HG03457 (cell line): ENCODE measurements around the gene CARD8.

Experiments
- ATAC-seq: cut with Tn5 transposase; IDR thresholded peaks from one replicate; pipeline ENCODE4 v1.9.1; 2021; ENCODE audit warnings: moderate number of reproducible peaks; ENCODE audit not compliant: unreplicated experiment

The CARD8 gene

DNA sequence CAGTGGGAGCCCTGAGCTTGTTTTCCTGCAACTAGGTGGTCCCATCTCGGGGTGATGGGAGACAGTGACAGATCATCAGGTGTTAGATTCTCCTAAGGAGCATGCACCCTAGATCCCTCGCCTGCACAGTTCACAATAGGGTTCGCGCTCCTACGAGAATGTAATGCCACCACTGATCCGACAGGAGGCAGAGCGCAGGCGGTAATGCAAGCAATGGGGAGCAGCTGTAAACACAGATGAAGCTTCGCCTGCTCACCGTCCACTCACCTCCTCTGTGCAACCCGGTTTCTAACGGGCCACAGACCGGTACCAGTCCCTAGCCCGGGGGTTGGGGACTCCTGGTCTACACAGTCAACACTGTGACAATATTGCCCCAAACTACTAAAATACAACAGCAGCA lies 38.8 kb downstream of the CARD8 start:
- ATAC-seq: no peak

DNA sequence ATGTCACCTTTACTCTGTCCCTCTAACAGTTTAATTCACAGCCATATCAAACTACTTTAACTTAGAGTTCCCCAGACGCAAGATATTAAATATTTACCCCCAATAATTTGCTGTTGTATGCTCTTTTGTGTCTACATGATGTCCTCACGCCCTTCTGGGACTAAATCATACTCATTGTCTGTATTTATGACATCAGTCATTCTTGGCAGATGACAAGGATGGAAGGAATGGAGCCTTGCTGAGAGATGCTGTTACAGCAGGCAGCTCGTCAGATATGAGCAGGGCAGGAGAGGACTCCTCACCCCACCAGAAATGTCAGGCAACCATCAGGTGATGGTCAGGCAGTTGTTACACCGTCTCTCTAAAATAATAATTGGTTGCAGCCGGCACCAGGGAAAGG lies 41.8 kb downstream of the CARD8 start:
- ATAC-seq: no peak

DNA sequence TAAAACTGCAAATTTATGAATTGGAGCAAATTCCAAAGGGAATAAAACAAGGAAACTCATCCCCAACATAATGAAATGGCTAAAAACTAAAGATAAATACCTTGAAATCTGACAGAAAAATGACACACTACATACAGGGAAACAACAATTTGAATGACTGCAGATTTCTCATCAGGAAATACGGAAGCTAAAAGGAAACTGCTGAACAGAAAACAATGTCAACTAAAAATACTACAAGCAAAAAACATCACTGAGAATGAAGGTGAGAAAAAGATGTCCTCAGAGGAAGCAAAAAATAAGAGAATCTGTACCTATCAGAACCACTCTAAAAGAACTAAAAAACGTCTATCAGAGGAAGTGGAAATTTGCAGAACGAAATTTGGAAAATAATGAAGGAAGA lies 45.7 kb downstream of the CARD8 start:
- ATAC-seq: no peak

DNA sequence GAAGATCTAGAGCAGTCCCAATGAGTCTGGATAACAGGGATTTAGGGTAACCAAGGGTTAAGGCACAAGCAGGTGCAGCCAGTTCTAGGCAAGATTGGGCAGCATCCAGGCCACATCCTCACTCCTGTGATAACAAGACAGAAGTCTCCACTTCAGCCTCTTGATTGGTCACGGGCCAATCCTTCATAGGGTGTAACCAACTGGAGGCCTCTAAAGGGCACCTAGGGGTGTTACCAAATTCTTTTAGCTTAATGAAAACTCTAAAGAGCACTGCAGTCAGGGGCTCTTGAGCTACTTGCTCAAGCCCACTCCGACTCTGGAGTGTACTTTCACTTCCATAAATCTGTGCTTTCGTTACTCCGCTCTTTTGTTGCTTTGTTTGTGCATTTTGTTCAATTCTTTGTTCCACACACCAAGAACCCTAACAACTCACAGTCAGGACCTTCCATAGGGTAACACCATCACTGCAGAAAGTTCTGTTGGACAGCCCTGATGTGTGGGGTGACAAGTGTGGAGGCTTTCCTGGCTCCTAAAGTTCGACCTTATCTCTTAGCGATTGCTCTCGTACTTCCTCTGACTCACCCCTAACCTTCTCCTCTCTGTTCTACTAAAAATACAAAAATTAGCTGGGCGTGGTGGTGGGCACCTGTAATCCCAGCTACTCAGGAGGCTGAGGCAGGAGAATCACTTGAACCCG lies 49.2 kb downstream of the CARD8 start:
- ATAC-seq: no peak

DNA sequence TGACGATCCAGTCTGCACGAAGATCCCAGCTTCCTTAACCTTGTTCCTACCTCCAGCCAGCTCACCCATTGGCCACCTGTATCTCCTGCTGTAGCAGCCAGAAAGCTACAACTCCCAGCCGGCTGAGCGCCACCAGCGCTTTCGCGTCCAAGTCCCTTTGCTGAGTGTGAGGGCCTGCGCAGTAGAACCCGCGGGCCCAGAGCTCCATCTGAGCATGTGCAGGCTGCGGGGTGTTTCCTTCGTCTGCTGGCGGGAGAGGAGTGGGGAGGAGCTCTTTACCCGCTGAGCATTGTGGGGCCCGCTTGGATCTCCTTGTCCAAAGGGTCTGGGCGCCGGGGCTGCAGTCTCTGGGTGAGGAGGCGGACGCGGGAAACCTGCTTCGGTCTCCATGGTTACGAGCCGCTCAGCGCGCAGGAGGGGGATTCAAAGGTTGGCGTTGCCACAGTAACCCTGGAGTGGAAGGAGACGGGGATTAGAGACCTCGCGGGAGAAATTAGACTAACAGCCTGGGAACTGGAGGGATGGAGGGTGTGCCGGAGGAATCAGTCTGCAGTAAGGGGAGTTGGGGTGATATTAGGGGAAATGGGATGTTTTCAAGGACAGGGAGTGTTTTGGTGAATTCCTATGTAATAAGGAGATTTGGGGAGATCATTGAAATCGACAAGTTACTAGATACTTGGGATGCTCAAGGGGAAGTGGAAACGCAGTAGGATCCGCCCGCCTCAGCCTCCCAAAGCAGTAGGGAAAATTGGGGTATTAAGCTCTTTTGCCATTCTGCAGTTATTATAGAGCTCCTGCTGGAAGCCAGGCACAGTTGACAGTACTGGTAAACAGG lies 51.7 kb downstream of the CARD8 start:
- peak; percentile 66 for ATAC-seq

DNA sequence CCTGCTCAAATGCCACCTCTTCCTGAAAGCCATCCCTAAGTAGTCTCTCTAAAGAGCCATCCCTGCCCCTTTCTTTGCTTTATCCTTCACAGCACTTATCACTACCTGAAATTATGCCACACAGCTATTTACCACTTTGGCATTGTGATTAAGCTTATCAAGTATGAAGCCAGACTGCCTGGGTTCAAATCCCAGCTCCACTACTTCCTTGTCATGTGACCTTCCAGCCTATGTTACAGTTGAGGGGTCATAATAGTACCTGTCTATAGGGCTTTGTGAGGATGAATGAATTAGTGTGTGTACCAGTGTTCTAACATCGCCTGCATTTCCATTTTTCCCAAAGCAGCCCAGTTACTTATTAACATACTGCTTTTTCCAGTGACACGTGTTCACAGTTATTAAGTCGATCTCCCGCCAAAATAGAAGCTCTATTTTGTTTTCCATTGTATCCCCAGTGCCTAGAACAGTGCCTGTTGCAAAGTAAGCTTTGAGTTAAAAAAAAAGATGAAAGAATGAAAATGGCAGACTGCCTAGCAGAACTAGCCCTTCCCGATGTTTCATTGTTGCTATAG lies 52.4 kb downstream of the CARD8 start:
- no peak for ATAC-seq

DNA sequence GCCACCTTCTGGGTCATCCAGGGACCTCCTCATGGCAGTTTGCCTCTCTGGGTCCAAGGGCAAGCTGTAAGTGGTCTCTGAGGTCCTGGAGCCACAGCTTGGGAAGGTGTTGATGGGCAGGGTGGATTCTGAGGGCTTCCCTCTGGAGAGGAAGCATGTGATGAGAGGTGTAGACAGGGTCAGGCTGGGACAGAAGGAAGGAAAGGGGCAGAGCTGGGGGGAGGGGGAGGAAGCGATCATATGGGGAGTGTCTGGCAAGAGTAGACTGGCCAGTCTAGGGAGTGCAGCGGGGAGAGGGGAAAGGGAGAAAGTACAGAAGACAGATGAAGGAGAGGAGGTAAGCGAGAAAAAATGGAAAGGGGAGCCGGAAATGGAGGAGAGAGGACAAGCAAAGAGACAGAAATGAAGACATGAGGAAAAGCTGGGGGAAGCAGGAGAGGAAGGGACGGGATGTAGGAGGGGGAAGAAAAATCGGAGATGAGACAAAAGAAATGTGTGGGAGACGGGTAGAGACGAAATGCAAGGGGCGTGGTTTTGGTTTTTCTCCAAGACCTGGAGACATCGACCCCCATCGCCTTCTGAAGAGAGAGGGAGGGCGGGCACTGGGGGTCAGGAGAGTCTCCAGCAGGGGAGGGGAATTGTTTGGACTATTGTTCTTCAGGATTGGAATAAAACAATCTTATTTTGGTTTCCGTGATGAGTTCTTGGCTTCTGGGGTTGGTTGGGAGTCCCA lies 58.6 kb downstream of the CARD8 start:
- no peak for ATAC-seq

DNA sequence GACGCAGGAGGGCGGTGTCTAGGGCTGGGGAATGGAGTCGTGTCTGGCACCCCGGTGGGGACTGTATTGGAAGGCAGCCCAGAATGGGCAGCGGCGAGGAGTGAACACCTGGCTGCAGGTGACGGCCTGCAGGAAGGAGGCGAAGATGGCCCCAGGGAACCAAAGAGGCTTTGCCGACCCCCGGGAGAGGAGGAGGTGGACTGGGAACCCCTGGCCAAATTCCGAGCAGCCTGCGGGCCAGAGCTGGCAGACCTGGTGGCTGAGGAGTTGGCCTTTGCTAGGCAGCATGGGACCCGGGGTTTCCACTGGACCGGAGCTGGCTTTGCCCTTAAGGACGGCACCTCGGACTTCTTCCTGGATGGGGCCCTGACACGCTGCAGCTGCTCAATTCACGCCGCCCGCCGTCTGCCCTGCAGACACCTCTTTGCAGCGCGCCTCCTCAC lies 59.4 kb downstream of the CARD8 start:
- no peak for ATAC-seq

DNA sequence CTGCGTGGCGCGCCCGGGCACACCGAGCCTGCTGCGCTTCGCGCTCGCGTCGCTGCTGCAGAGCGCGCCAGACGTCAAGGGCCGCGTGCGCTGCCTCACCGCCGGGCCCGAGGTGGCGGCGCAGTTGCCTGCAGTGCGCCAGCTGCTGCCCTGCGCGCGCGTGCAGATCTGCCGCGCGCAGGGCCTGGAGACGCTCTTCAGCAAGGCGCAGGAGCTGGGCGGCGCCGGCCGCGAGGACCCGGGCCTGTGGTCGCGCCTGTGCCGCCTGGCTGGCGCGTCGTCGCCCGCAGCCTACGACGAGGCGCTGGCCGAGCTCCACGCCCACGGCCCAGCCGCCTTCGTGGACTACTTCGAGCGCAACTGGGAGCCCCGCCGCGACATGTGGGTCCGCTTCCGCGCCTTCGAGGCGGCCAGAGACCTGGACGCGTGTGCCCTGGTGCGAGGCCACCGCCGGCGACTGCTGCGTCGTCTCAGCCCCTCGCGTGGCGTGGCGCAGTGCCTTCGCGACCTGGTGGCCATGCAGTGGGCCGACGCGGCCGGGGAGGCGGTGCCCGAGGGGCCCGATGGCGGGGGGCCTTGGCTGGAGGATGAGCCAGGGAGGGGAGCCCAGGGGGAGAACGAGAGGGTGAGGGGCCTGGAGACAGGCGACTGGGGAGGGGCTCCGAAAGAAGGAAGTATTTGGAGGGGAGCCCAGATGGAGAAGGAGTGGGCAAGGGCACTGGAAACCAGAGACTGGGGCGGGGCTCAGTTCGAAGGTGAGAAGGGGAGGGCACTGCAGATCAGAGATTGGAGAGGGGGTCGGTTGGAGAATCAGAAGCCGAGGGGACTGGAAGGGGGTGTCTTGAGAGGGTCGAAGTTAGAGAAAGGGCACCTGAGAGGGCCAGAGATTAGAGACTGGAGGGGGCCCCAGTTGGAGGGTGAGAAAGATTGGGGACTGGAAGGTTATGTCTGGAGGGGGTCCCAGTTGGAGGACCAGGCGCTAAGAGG lies 60.6 kb downstream of the CARD8 start:
- no peak for ATAC-seq

DNA sequence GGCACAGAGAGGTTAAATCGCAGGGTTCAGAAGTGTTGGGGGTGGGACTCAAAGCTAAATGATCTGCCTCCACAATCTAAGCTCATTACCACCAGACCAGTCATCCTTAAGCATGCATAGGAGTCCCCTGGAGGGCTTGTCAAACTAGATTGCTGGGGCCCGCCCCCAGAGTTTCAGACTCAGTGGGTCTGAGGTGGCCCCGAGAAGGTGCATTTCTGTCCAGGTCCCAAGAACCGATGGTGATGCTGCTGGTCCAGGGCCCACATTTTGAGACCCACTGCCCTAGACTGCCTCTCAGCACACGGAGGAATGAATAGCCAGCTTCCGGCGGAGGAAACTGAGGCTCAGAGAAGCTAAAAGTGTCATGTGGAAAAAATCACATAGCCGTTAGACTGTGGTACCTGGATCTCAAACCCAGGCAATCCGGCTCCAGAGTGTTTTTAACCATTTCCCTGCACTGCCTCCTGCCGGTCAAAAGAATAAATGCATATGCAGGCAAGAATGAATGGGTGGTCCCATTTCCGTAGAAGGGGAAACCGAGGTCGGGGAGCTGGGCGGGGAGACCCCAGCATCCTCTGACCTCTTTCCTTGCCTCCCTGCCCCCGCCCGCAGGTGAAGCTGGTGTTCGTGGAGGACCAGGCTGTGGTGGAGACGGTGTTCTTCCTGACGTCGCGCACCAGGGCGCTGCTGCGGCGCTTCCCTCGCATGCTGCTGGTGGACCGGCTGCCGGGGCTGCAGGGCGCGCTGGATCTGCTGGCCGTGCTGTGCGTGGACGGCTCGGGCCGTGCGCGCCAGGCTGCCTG lies 61.5 kb downstream of the CARD8 start:
- ATAC-seq: no peak

DNA sequence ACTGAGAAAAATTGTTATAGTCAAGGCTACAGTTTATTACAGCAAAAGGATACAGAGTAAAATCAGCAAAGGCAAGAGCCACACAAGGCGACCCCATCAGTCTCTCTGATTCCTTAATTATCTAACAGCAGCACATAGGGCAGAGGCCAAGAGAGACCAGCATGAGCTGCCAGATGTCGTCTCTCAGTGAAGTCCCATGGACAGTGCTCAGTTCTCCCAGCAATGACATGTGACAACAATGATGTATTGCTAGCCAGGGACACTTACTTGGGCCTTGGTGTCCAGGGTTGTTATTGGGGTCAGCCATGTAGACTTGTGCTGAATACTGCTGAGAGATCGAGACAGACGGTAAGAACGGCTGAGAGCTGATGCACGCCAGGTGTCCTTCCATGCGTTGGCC lies 63.0 kb downstream of the CARD8 start:
- no peak for ATAC-seq

DNA sequence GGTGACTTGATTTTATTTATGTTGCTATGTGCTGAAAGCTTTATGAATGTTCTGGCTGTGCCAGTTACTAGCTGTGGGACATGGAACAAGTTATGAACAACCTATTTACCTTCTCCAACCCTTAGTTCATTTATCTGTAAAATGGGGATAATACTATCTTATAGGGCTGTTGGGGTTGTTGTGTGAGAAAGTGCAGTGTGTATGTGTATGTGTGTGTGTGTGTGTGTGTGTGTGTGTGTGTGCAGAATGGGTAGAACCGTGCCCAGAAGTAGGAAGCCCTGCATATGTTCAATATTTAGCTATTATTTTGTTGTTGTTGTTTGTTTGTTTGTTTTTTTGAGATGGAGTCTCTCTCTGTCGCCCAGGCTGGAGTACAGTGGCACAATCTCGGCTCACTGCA lies 64.8 kb downstream of the CARD8 start:
- ATAC-seq: no peak

DNA sequence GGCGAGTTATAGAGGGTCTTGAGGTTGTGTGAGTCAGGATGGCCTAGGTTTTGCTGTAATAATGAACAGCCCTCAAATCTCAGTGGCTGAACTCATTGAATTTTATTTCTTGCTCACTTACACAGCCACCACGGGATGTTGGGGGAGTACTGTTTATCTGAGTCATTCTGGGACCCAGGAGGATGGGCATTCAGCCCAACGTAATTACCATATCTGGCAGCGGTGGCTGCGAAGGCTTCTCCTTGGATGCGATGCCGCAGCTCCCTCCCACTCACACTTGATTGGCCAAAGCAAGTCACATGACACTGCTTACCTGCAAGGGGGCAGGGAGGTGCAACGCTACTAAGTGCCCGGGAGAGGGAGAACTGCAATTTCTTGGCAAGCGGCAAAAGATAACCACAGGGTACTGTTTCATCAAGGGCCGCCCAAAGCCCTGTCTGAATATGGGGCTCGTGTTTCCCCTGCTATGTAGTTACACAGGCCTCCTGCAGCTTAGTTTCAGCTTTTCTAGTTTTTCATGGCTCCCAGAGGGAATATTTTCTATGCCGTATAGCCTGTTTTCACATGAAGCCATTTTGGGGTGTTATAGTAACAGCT lies 65.3 kb downstream of the CARD8 start:
- ATAC-seq: no peak

DNA sequence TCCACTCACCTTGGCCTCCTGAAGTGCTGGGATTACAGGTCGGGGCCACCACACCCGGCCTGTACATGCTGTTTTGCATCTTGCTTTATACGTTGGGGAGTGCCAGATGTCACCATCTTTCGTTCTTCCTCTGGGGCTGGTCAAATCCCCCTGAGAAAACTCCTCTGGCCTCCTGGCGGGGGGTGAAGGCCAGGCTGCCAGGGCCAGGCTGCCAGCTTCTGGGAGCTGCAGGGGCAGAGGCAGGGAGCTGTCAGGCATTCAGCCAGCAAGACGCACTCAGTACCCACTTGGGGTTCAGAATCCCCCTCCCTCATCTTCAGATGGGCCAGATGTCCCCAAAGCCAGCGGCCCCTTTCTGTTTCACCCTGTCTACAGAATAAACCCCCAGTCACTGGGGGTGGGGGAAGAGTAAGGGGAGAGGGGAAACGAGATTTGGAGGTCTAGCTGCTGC lies 69.1 kb downstream of the CARD8 start:
- ATAC-seq: no peak

DNA sequence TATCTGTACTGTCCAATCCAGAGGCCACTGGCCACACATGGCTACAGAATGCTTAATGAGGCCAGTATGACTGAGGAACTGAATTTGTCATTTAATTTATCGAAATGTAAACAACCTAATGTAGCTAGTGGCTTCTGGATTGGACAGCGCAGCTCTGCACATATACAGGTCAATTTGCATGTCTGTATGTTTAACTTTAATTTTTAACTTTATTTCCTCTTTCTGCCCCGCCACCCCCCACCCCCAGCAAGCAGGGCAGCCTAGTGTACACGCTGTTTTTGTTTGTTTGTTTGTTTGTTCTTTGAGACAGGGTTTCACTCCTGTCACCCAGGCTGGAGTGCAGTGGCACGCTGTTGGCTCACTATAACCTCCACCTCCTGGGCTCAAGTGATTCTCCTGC lies 69.7 kb downstream of the CARD8 start:
- ATAC-seq: no peak

DNA sequence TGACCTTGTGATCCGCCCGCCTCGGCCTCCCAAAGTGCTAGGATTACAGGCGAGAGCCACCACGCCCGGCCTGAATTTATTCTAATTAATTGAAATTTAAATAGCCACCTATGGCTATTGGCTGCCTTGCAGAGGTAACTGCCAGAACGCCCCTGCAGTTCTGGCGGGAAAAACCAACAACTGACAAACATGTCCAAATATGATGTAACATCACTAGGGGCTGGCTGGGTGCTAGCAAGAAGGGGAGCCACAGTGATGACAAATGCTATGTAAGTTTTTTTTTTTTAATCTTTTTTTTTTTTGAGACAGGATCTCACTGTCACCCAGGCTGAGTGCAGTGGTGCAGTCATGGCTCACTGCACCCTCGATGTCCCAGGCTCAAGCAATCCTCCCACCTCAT lies 72.4 kb downstream of the CARD8 start:
- ATAC-seq: no peak

DNA sequence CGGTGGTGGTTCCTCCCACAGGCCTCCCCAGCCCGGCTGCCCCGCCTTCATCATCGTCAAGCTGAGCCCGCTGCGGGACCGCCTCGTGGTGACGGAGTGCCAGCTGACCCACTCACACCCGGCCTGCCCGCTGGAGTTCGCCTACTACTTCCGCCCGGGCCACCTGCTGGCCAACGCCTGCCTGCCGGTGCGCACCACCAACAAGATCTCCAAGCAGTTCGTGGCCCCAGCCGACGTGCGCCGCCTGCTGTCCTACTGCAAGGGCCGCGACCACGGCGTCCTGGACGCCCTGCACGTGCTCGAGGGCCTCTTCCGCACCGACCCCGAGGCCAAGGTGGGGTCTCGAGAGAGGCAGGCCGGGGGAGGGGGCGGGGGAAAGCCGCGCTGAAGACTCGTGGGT lies 73.3 kb downstream of the CARD8 start:
- no peak for ATAC-seq

DNA sequence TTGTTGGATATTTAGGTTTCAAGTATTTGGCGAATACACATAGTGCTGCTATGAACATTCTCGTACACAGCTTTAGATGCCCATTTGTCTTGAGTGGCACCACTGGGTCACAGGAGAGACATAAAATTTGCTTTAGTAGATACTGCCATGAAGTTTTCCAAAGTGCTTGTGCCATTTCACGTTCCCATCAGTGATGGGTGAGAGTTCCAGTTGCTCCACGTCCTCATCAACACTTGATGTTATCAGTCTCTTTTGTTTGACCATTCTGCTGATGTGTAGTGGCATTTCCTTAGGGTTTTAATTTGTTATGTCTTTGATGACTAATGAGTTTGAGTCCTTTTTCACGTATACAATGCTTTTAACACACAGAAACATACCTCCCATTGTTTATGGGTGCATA lies 74.2 kb downstream of the CARD8 start:
- no peak for ATAC-seq

DNA sequence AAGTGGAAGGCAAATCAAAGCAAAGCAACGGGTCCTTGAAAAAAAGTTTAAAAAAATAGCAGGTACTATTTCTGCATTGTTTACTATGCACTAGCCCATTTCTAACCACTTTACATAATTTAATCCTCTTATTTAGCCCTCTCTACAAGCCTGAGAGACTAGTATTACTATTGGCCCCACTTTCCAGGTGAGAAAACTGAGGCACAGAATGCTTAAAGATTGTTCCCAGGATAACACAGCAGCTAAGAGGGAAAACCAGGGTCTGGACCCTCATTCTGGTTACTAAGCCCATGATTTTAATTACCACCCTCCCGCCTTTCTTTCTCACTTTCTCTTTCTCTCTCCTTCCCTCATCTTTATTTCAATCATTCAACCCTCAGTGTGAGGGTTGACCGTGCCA lies 79.5 kb downstream of the CARD8 start:
- ATAC-seq: no peak
